Dendritic cell treated with granulocyte-macrophage colony-stimulating factor and Interleukin-4, amounts not matched to agents 40 ng/mL and 50 ng/mL, for 4 days (primary cell): Measurements from ENCODE around the gene BTBD18.

Experiments
- H3K27ac Mint-ChIP-seq: one replicate; pipeline ENCODE4 v1.8.0; 2022; ENCODE audit warnings: mild to moderate bottlenecking, mixed read lengths
- H3K27me3 Mint-ChIP-seq: one replicate; pipeline ENCODE4 v1.8.0; 2022; ENCODE audit warnings: mild to moderate bottlenecking, mixed read lengths
- H3K36me3 Mint-ChIP-seq: one replicate; pipeline ENCODE4 v1.8.0; 2022; ENCODE audit warnings: low read depth, mixed read lengths
- H3K4me1 Mint-ChIP-seq: one replicate; pipeline ENCODE4 v1.8.0; 2022; ENCODE audit warnings: low read depth, mixed read lengths
- H3K4me3 Mint-ChIP-seq: one replicate; pipeline ENCODE4 v1.8.0; 2022; ENCODE audit warnings: mild to moderate bottlenecking, moderate library complexity, mixed read lengths
- H3K9me3 Mint-ChIP-seq: one replicate; pipeline ENCODE4 v1.8.0; 2022; ENCODE audit warnings: mixed read lengths
- intact Hi-C: fragments of 100-400 bp; cut with micrococcal nuclease; formaldehyde crosslinking; loops from one replicate; pipeline ENCODE4 v1.15.0; 2022

Gene BTBD18

GRCh38 chr11:57700425-57700824, 51.2 kb downstream of the BTBD18 start:
- no peaks in the 10 kb centered on the region for H3K4me1 Mint-ChIP-seq
- peaks cover 99% of the 10 kb centered on the region for H3K36me3 Mint-ChIP-seq
- no peaks in the 10 kb centered on the region for H3K9me3 Mint-ChIP-seq
- intact Hi-C loops: no loop called here
- no peak overlapping the region for H3K27ac Mint-ChIP-seq
- no peaks in the 10 kb centered on the region for H3K27me3 Mint-ChIP-seq
- no peak overlapping the region for H3K4me3 Mint-ChIP-seq

- Mint-ChIP-seq H3K4me1 (no peaks in the 10 kb centered on the region), H3K27me3 (no peaks in the 10 kb centered on the region), H3K36me3 (peaks cover 99% of the 10 kb centered on the region), H3K4me3 (no peak overlapping the region), H3K27ac (no peak overlapping the region), H3K9me3 (no peaks in the 10 kb centered on the region)
- intact Hi-C loops: no loop called here
These were observed 51.8 kb downstream of the BTBD18 start for GRCh38 chr11:57699813-57700212.

- no peak overlapping the region for H3K4me3 Mint-ChIP-seq
- H3K27me3 Mint-ChIP-seq: no peaks in the 10 kb centered on the region
- intact Hi-C loops: no loop called here
- peaks cover 99% of the 10 kb centered on the region for H3K36me3 Mint-ChIP-seq
- no peak overlapping the region for H3K27ac Mint-ChIP-seq
- H3K9me3 Mint-ChIP-seq: no peaks in the 10 kb centered on the region
- H3K4me1 Mint-ChIP-seq: no peaks in the 10 kb centered on the region
These were observed 52.7 kb downstream of the BTBD18 start for GRCh38 chr11:57698843-57699365.
